Fibroblast of pulmonary artery (primary cell): ENCODE measurements around the gene ARNT2.

Experiments
- DNase-seq: peaks from one replicate; pipeline ENCODE4 v3.0.0-alpha.2; 2010; ENCODE audit warnings: low read depth
- H3K4me3 ChIP-seq: replicated peaks from 2 replicates; pipeline ENCODE4 v1.5.1; 2011; ENCODE audit warnings: low read depth, mild to moderate bottlenecking, control low read depth, low read length, moderate library complexity
- CTCF ChIP-seq: IDR thresholded peaks from 2 replicates; pipeline ENCODE4 v1.5.1; 2011; ENCODE audit warnings: mild to moderate bottlenecking, control low read depth, low read length, inconsistent platforms; ENCODE audit errors: missing control alignments

ARNT2 gene

GRCh38 chr15:80547264-80547663, 143.1 kb downstream of the ARNT2 start:
- TF ChIP-seq CTCF, result no peak
- no peak overlapping the region for H3K4me3 ChIP-seq
- no peak for DNase-seq

GRCh38 chr15:80549191-80549590, 145.0 kb downstream of the ARNT2 start:
- no peak for TF ChIP-seq CTCF
- DNase-seq, result peak; percentile 76

GRCh38 chr15:80549654-80550053, 145.5 kb downstream of the ARNT2 start:
- H3K4me3 ChIP-seq, result peak overlapping the region; percentile 3
- DNase-seq, result no peak
- TF ChIP-seq CTCF, result no peak

More at GRCh38 chr15:80549191-80549590, 145.0 kb downstream of the ARNT2 start:
- no peak overlapping the region for H3K4me3 ChIP-seq

- peak; percentile 90 for DNase-seq
- no peak for TF ChIP-seq CTCF
- H3K4me3 ChIP-seq, result peak overlapping the region; percentile 5
These were observed 146.2 kb downstream of the ARNT2 start for GRCh38 chr15:80550219-80550907.

- peak; percentile 64 for DNase-seq
- no peak for TF ChIP-seq CTCF
- no peak overlapping the region for H3K4me3 ChIP-seq
These were observed 146.7 kb downstream of the ARNT2 start for GRCh38 chr15:80550908-80551260.

GRCh38 chr15:80551348-80551747, 147.2 kb downstream of the ARNT2 start:
- no peak for DNase-seq
- H3K4me3 ChIP-seq, result no peak overlapping the region
- TF ChIP-seq CTCF, result no peak

GRCh38 chr15:80554560-80554959, 150.4 kb downstream of the ARNT2 start:
- DNase-seq, result no peak
- H3K4me3 ChIP-seq, result no peak overlapping the region
- TF ChIP-seq CTCF, result no peak
